ENCODE measurements around the gene QSOX1. TPM values are rescaled to one million over a fixed set of nuclear protein-coding genes. Genes with fewer than 3 reads are reported as not detected.

QSOX1 gene
- total RNA-seq, 1 experiment from 2014 or later: 12.1 TPM

DNA sequence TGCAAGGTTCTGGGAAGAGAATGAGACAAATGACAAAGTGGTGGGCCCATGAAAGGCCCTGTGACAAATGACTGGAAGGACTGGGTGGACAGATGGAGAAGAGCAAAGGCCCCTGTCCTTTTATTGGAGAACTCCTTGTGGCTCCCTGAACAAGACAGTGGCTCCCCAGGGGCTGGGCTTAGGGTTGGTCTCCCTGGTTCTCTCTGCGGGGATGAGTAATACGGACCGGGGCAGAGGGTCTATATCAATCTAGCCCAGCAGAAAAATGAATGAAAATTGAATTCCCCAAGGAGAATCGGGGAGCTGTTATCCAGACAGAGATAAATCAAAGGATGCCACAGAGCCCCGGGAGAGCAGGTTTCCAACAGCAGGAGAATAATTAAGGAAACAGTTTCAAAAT lies 70.2 kb downstream of the QSOX1 start:
- H3K27me3 Mint-ChIP-seq (ENCODE audit: insufficient read depth, unreplicated experiment): peaks cover 27% of the 10 kb centered on the region
- Histone ChIP-seq H3K4me1 (no peaks in the 10 kb centered on the region), H3K36me3 (ENCODE audit: control insufficient read depth, insufficient read depth, low read length) (no peaks in the 10 kb centered on the region), H3K4me3 (ENCODE audit: low read depth, low read length) (no peak overlapping the region), H3K9me3 (no peaks in the 10 kb centered on the region), H3K27me3 (replicated peaks; ENCODE audit: control insufficient read depth, insufficient read depth, low read length) (peaks cover 4% of the 10 kb centered on the region; the same call in 1 of the 2 replicates)
- H3K4me3 Mint-ChIP-seq (ENCODE audit: unreplicated experiment): no peak overlapping the region
- intact Hi-C loops (cut with micrococcal nuclease; ENCODE audit: unreplicated experiment): no loop called here
- TF ChIP-seq, protein P1, sequence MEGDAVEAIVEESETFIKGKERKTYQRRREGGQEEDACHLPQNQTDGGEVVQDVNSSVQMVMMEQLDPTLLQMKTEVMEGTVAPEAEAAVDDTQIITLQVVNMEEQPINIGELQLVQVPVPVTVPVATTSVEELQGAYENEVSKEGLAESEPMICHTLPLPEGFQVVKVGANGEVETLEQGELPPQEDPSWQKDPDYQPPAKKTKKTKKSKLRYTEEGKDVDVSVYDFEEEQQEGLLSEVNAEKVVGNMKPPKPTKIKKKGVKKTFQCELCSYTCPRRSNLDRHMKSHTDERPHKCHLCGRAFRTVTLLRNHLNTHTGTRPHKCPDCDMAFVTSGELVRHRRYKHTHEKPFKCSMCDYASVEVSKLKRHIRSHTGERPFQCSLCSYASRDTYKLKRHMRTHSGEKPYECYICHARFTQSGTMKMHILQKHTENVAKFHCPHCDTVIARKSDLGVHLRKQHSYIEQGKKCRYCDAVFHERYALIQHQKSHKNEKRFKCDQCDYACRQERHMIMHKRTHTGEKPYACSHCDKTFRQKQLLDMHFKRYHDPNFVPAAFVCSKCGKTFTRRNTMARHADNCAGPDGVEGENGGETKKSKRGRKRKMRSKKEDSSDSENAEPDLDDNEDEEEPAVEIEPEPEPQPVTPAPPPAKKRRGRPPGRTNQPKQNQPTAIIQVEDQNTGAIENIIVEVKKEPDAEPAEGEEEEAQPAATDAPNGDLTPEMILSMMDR (IDR thresholded peaks at IDR 0.05; ENCODE audit: insufficient read depth in 1 of 2, low read depth in 1 of 2, low read length in 1 of 2, severe bottlenecking in 1 of 2, unreplicated experiment in 1 of 2): no peak
- H3K9me3 Mint-ChIP-seq (ENCODE audit: unreplicated experiment): no peaks in the 10 kb centered on the region
- no peaks in the 10 kb centered on the region for H3K4me1 Mint-ChIP-seq (ENCODE audit: low read depth, unreplicated experiment)
- H3K36me3 Mint-ChIP-seq (ENCODE audit: insufficient read depth, unreplicated experiment): no peaks in the 10 kb centered on the region
- BruUV-seq (replicated peaks): no TSS peak
- ChIA-PET CTCF (no interaction called here), POLR2A (no interaction called here)
- peak in 1 of 2 experiments; percentile 2 for DNase-seq
- no peak overlapping the region for H3K27ac Mint-ChIP-seq (ENCODE audit: unreplicated experiment)

DNA sequence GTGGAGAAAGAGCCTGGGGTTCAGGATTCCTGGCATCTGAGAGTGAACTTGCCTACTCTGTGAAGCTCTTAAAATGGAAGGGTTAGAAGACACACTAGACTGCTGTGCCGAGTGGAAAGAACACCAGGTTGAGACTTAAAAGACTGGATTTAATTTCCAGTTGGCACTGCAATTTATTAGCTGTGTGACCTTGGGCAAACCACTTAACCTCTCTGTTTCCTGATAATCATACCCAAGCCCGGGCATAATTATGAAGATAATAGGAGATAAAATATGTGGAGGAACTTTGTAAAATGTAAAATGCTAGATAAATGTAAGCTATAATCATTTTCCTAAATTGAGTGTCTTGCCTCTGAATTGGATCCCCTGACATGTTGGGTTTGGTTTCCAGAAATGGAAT lies 70.7 kb downstream of the QSOX1 start:
- Mint-ChIP-seq H3K36me3 (ENCODE audit: insufficient read depth, unreplicated experiment) (no peaks in the 10 kb centered on the region), H3K27ac (ENCODE audit: unreplicated experiment) (no peak overlapping the region), H3K9me3 (ENCODE audit: unreplicated experiment) (no peaks in the 10 kb centered on the region), H3K4me1 (ENCODE audit: low read depth, unreplicated experiment) (no peaks in the 10 kb centered on the region), H3K4me3 (ENCODE audit: unreplicated experiment) (no peak overlapping the region), H3K27me3 (ENCODE audit: insufficient read depth, unreplicated experiment) (peaks cover 27% of the 10 kb centered on the region)
- TF ChIP-seq, protein P1 (IDR thresholded peaks at IDR 0.05; ENCODE audit: insufficient read depth in 1 of 2, low read depth in 1 of 2, low read length in 1 of 2, severe bottlenecking in 1 of 2, unreplicated experiment in 1 of 2): no peak
- Histone ChIP-seq H3K36me3 (ENCODE audit: control insufficient read depth, insufficient read depth, low read length) (no peaks in the 10 kb centered on the region), H3K4me1 (no peaks in the 10 kb centered on the region), H3K4me3 (ENCODE audit: low read depth, low read length) (no peak overlapping the region), H3K9me3 (no peaks in the 10 kb centered on the region), H3K27me3 (replicated peaks; ENCODE audit: control insufficient read depth, insufficient read depth, low read length) (peaks cover 4% of the 10 kb centered on the region)
- ChIA-PET POLR2A (no interaction called here), CTCF (no interaction called here)
- peak in 1 of 2 experiments; percentile 6 for DNase-seq
- intact Hi-C loops (cut with micrococcal nuclease; ENCODE audit: unreplicated experiment): no loop called here
- no TSS peak for BruUV-seq (replicated peaks)

DNA sequence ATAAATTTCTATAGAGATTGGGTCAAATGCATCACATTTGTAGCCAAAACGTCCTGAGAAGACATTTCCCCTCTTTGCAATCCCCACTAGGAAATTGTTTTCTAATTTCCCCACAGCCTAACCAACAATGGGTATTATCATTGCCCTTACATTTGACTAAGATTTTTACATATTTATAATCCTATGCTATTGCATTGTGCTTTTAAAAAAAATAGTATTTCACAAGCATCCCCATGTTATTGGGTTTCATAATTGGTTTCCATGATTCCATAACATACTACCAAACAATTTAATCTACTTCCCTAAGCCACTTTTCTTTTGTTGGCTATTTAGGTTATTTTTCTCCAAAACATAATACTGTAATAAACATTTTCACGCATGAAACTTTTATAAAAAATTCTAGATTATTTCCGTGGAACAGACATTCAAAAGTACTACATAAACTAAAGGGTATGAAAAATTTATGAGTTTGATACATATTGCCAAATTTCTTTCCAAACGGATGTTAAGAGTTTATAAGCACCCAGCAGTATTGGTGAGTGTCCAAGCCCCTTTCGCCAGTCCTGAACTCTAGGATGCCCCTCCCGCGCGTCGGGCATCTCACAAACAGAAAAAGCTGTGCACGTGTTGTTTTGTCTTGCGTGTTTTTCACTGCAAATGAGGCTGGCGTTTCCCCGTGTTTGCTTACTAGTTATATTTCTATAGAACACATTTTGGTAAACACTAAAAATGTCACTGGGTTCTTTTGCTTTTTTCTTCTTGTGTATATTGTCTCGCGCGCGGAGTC lies 73.4 kb downstream of the QSOX1 start:
- H3K27me3 ChIP-seq (replicated peaks; ENCODE audit: control insufficient read depth, insufficient read depth, low read length): peaks cover 7% of the 10 kb centered on the region
- H3K9me3 Mint-ChIP-seq (ENCODE audit: unreplicated experiment): no peaks in the 10 kb centered on the region
- H3K4me1 Mint-ChIP-seq (ENCODE audit: low read depth, unreplicated experiment): no peaks in the 10 kb centered on the region
- TF ChIP-seq, protein P1 (IDR thresholded peaks at IDR 0.05; ENCODE audit: insufficient read depth in 1 of 2, low read depth in 1 of 2, low read length in 1 of 2, severe bottlenecking in 1 of 2, unreplicated experiment in 1 of 2): no peak
- POLR2A ChIA-PET: no interaction called here
- H3K9me3 ChIP-seq: no peaks in the 10 kb centered on the region
- CTCF ChIA-PET: no interaction called here
- no peaks in the 10 kb centered on the region for H3K36me3 ChIP-seq (ENCODE audit: control insufficient read depth, insufficient read depth, low read length)
- peak overlapping the region; percentile 79 for H3K4me3 Mint-ChIP-seq (ENCODE audit: unreplicated experiment)
- H3K4me3 ChIP-seq (ENCODE audit: low read depth, low read length): no peak overlapping the region
- H3K27me3 Mint-ChIP-seq (ENCODE audit: insufficient read depth, unreplicated experiment): peaks cover 24% of the 10 kb centered on the region
- intact Hi-C loops (cut with micrococcal nuclease; ENCODE audit: unreplicated experiment): no loop called here
- no peak overlapping the region for H3K27ac Mint-ChIP-seq (ENCODE audit: unreplicated experiment)
- peaks cover 6% of the 10 kb centered on the region; the same call in 1 of the 2 replicates for H3K4me1 ChIP-seq
- DNase-seq: no peak
- H3K36me3 Mint-ChIP-seq (ENCODE audit: insufficient read depth, unreplicated experiment): no peaks in the 10 kb centered on the region
- BruUV-seq (replicated peaks): no TSS peak
